HG03571 (cell line): Measurements from ENCODE around the gene NXF1.

ENCODE experiments used
- ATAC-seq: cut with Tn5 transposase; IDR thresholded peaks from one replicate; pipeline ENCODE4 v1.9.1; 2021; ENCODE audit not compliant: unreplicated experiment

Gene NXF1

DNA sequence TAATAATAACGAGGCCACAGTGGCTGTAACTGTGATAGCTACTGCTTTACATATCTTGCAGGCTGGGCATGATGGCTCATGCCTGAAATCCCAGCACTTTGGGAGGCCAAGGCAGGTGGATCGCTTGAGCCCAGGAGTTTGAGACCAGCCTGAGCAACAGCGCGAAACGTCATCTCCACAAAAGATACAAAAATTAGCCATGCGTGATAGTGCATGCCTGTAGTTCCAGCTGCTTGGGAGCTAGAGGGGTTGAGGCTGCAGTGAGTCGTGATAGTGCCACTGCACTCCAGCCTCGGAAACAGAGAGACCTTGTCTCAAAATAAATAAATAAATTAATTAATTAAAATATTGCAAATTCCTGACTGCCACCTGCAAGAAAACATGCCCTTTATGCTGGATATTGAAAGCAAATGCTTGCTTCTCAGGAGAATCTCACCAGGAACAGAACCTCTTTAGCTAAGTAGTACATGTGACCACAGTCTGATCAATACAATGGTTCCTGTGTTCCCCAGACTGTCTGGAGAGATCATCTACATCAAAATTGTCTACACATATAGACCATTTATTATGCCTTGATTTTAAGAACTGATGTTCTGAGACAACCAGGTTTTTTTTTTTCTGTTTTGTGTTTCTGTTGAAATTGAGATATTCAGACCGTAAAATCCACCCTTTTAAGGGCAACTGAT is 57.6 kb downstream of the NXF1 start:
- no peak for ATAC-seq
